Testis (tissue), 3 donors: Measurements from ENCODE around the gene LRRC74A. TPM values are rescaled to one million over a fixed set of nuclear protein-coding genes. Genes with fewer than 3 reads are reported as not detected.

Experiments
- DNase-seq: peaks from one replicate; pipeline ENCODE4 v3.0.0-alpha.2; 2019
- H3K27ac ChIP-seq, 2 donors: fragments of 200-600 bp; sonication (generic); one replicate each; pipeline ENCODE4 v1.5.1; 2019
- H3K27me3 ChIP-seq: fragments of 200-600 bp; sonication (generic); one replicate; pipeline ENCODE4 v1.5.1; 2019
- H3K36me3 ChIP-seq: fragments of 200-600 bp; sonication (generic); one replicate; pipeline ENCODE4 v1.5.1; 2017; ENCODE audit warnings: low read depth; ENCODE audit errors: missing control alignments
- H3K4me1 ChIP-seq: fragments of 200-600 bp; sonication (generic); one replicate; pipeline ENCODE4 v1.5.1; 2019
- H3K4me3 ChIP-seq, 2 donors: fragments of 200-600 bp; sonication (generic); one replicate each; pipeline ENCODE4 v1.5.1; 2017 to 2019
- H3K9me3 ChIP-seq: fragments of 200-600 bp; sonication (generic); one replicate; pipeline ENCODE4 v1.5.1; 2017
- POLR2A ChIP-seq: fragments of 450-650 bp; IDR thresholded peaks from one replicate; pipeline ENCODE4 v1.6.1; 2017; ENCODE audit warnings: antibody characterized with exemption, mild to moderate bottlenecking, moderate library complexity
- WGBS, 2 donors: methylation state at CpG; one replicate each; pipeline ENCODE4 v1.1.5; 2018; 5-methylcytosine and 5-hydroxymethylcytosine counted together
- intact Hi-C: fragments of 100-400 bp; cut with DNase I; formaldehyde crosslinking; loops from one replicate; pipeline ENCODE4 v1.15.1; 2023; ENCODE audit warnings: low total_unique reads
- polyA plus RNA-seq: library from polyadenylated mRNA; stranded (reverse); fragments of 350-450 nt; fragmentation: Illumina TruSeq; extraction: RNeasy Lipid Tissue Mini Kit (QIAGEN cat#74804); gene quantifications from one replicate; pipeline ENCODE4 v1.2.3, GENCODE V29; 2014; ENCODE audit warnings: low read depth, low replicate concordance; ENCODE audit not compliant: insufficient read depth
- total RNA-seq, 2 donors: library from RNA; depleted of rRNA; stranded (reverse); fragments of >200 nt; gene quantifications; one replicate each; pipeline ENCODE4 v1.2.3, GENCODE V29; 2016
- TF ChIP-seq, protein P1 (sequence below), 3 experiments: fragments of 450-650 bp in 2 of 3; fragments of 200-600 bp in 1 of 3; sonication (generic) in 1 of 3; IDR thresholded peaks; one replicate each; pipeline ENCODE4 v1.5.1; 2016 to 2019; ENCODE audit warnings: antibody characterized with exemption in 3 of 3, mild to moderate bottlenecking in 2 of 3, moderate library complexity in 1 of 3

LRRC74A gene
- total and polyA plus RNA-seq, 3 donors from 2014 or later: 5.9 to 32.5 (median 28.7) TPM

DNA sequence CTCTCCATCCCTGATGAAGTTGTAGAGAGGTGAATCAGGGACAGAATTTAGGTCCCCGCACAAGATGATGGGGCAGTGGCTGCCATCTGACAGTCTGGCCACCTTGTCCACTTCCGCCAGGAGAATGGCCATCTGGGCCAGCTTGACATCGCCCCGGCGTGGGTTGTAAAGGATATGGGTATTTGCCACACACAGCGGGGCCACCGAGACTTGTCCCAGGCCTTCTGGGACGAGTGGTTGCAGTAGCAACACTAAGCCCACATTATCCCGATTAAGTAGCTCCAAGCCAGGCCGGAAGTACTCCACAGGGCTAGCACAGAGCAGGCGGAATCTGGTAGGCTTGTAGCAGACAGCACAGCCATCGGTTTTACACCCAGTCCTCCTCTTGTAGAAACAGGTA, 19.8 kb upstream of the LRRC74A start:
- H3K4me1 ChIP-seq: peaks cover 10% of the 10 kb centered on the region
- no peaks in the 10 kb centered on the region for H3K36me3 ChIP-seq
- no peak overlapping the region for H3K4me3 ChIP-seq
- no peaks in the 10 kb centered on the region for H3K27me3 ChIP-seq
- DNase-seq: no peak
- no peaks in the 10 kb centered on the region for H3K9me3 ChIP-seq
- 91 to 96% methylated on average over 11 to 12 of the region's 12 CpGs for WGBS, 2 donors
- intact Hi-C loops: no loop called here
- H3K27ac ChIP-seq: no peak overlapping the region
- TF ChIP-seq POLR2A: no peak

DNA sequence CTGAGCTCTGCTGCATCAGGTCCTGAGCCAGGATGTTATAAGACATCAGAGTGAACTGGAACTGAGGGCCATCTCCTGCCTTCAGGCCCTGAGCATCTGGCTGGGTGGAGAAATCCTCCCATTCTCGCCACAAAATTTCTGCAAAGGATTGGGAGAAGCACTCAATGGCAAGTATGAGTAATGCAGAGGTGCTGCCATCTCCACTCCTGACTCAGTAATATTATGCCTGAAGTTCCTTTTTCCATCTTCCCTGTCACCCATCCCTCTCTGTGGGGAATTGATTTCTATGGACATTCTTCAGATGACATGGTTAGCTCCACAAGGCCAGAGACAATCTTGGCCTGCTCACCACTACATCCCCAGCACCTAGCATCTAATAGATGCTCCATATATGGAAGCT, 18.2 kb upstream of the LRRC74A start:
- Histone ChIP-seq H3K9me3 (no peaks in the 10 kb centered on the region), H3K27ac (no peak overlapping the region), H3K36me3 (no peaks in the 10 kb centered on the region), H3K4me3 (no peak overlapping the region), H3K4me1 (peaks cover 13% of the 10 kb centered on the region), H3K27me3 (no peaks in the 10 kb centered on the region)
- intact Hi-C loops: no loop called here
- DNase-seq: no peak
- TF ChIP-seq, protein P1, sequence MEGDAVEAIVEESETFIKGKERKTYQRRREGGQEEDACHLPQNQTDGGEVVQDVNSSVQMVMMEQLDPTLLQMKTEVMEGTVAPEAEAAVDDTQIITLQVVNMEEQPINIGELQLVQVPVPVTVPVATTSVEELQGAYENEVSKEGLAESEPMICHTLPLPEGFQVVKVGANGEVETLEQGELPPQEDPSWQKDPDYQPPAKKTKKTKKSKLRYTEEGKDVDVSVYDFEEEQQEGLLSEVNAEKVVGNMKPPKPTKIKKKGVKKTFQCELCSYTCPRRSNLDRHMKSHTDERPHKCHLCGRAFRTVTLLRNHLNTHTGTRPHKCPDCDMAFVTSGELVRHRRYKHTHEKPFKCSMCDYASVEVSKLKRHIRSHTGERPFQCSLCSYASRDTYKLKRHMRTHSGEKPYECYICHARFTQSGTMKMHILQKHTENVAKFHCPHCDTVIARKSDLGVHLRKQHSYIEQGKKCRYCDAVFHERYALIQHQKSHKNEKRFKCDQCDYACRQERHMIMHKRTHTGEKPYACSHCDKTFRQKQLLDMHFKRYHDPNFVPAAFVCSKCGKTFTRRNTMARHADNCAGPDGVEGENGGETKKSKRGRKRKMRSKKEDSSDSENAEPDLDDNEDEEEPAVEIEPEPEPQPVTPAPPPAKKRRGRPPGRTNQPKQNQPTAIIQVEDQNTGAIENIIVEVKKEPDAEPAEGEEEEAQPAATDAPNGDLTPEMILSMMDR (IDR thresholded peaks at IDR 0.05): no peak
- TF ChIP-seq POLR2A: no peak
- 79 to 100% methylated on average over 1 of the region's 1 CpG for WGBS, 2 donors

DNA sequence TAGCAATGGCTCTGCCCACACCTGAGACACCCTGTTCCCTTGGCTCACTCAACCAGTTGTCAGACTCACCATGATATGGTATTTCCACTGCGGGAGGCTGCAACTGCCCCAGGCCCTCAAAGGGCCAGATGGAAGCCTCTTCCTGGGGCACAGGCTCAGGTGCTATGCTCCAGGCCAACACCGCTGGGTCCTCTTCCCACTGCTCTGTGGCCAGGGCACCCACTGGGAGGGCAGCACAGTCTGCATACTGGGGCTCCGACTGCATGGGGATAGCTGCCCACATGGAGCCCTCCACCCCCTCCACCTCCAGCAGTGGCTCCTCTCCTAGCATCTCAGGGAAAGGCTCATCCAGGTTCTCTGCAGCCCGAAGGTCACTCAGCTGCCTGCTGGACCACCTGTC, 17.2 kb upstream of the LRRC74A start:
- intact Hi-C loops: no loop called here
- Histone ChIP-seq H3K4me1 (peaks cover 18% of the 10 kb centered on the region), H3K36me3 (no peaks in the 10 kb centered on the region), H3K27me3 (no peaks in the 10 kb centered on the region), H3K27ac (no peak overlapping the region), H3K4me3 (no peak overlapping the region), H3K9me3 (no peaks in the 10 kb centered on the region)
- WGBS, 2 donors: 90 to 97% methylated on average over 3 of the region's 4 CpGs
- no peak for TF ChIP-seq POLR2A
- TF ChIP-seq, protein P1 (IDR thresholded peaks at IDR 0.05): no peak
- DNase-seq: no peak

DNA sequence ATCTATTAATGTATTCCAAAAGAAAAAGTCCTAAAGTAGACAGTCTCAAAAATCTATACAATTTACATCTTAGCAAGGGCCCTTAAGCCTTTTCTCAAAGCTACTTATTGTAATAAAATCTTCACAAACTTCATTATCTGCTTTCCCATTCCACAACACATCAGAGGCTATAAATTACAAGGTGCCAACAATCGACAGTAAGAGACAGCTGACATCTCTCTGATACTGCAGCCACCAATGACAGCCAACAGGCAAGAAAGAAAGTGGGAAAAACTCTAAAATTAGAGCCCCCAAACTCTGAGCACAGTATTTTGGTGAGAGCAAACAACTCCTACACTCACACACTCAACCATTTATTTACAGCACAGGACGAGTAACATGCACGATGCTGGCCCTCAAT, 15.7 kb upstream of the LRRC74A start:
- WGBS, 2 donors: 43 to 50% methylated on average over 3 of the region's 3 CpGs
- no peak for DNase-seq
- Histone ChIP-seq H3K4me1 (peaks cover 18% of the 10 kb centered on the region), H3K27me3 (no peaks in the 10 kb centered on the region), H3K4me3 (no peak overlapping the region), H3K27ac (no peak overlapping the region), H3K36me3 (no peaks in the 10 kb centered on the region), H3K9me3 (no peaks in the 10 kb centered on the region)
- no peak for TF ChIP-seq POLR2A
- TF ChIP-seq, protein P1 (IDR thresholded peaks at IDR 0.05): no peak
- intact Hi-C loops: no loop called here

DNA sequence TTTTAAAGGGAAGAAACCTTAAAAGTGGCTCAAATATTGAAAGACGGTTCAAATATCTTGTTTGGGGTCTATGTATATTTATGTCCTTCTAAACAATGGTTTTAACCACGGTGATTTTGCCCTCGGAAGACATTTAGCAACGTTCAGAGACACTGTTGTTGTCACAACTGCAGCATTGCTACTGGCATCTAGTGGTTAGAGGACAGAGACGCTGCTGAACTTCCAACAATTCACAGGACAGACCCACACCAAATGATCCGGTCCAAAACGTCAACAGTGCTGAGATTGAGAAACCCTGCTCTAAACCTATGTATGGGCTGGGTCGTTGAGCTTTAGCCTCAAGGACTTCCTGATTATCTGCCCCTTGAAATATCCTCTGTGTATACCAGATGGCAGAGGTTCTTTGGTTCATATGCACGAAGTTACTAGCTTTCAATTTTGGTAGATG, 15.2 kb upstream of the LRRC74A start:
- TF ChIP-seq, protein P1 (IDR thresholded peaks at IDR 0.05): peak in 2 of 3 experiments; percentile 26 to 46
- TF ChIP-seq POLR2A: no peak
- Histone ChIP-seq H3K27me3 (no peaks in the 10 kb centered on the region), H3K27ac (no peak overlapping the region), H3K9me3 (no peaks in the 10 kb centered on the region), H3K4me3 (no peak overlapping the region), H3K36me3 (no peaks in the 10 kb centered on the region), H3K4me1 (peaks cover 18% of the 10 kb centered on the region)
- intact Hi-C loops: no loop called here
- peak; percentile 64 for DNase-seq
- WGBS, 2 donors: 6 to 8% methylated on average over 9 of the region's 9 CpGs
